HG03457 (cell line): ENCODE results near the gene KLK12.

Source experiments
- ATAC-seq: cut with Tn5 transposase; IDR thresholded peaks from one replicate; pipeline ENCODE4 v1.9.1; 2021; ENCODE audit warnings: moderate number of reproducible peaks; ENCODE audit not compliant: unreplicated experiment

Gene KLK12

GRCh38 chr19:51055866-51056265 is 21.1 kb upstream of the KLK12 start:
- ATAC-seq = no peak

DNA sequence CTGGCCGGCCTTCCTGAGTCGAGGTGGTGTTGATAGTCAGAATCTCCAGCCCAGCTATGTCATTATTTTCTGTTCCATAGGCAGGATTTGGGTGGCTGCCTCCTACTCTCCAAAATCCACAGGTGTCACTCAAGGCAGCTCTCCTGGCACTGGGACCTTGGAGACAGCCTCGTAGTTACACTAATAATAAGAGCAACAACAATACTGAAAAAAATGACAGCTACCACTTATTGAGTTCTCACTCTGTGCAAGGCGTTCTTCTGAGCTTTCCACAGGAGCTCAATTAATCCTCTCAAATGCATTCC is 12.2 kb upstream of the KLK12 start:
- ATAC-seq = no peak

GRCh38 chr19:51044327-51044726 is 9.5 kb upstream of the KLK12 start:
- ATAC-seq = no peak

- no peak for ATAC-seq
Observed at GRCh38 chr19:51043497-51043896, 8.7 kb upstream of the KLK12 start.

DNA sequence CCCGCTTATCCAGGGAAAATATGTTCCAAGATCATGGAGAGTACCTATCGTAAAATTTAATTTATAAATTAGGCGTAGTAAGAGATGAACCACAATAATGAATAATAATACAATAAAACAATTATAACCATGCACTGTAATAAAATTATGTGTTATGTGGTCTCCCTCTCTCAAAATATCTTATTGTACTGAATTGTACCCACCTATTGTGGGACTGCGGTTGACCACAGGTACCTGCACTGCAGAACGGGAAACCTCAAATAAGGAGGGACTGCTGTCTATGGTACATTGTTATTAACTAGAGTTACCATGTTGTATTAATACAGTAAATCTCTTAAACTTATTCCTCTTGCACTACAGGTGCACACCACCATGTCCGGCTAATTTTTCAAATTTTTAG is 5.3 kb upstream of the KLK12 start:
- ATAC-seq = no peak

DNA sequence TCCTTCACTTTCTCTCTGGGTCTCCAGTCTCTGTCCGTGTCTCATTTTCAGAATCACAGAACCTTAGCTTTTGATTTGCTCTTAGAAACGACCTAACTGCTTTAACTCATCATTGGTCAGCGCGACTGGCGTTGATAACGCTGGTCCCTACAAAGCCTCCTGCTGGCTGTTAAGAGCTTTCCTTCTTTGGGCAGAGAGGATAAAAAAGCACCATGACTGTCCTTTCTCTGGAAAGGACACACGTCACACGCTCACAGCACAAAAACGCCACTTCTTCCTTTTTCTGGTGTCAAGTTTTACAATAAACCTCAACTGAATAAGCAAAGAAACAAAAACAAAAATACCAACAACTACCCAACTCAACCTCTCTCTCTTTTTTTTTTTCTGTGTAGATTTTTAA is 1.7 kb upstream of the KLK12 start:
- ATAC-seq = no peak

GRCh38 chr19:51031880-51032225 is 2.9 kb downstream of the KLK12 start:
- no peak for ATAC-seq

DNA sequence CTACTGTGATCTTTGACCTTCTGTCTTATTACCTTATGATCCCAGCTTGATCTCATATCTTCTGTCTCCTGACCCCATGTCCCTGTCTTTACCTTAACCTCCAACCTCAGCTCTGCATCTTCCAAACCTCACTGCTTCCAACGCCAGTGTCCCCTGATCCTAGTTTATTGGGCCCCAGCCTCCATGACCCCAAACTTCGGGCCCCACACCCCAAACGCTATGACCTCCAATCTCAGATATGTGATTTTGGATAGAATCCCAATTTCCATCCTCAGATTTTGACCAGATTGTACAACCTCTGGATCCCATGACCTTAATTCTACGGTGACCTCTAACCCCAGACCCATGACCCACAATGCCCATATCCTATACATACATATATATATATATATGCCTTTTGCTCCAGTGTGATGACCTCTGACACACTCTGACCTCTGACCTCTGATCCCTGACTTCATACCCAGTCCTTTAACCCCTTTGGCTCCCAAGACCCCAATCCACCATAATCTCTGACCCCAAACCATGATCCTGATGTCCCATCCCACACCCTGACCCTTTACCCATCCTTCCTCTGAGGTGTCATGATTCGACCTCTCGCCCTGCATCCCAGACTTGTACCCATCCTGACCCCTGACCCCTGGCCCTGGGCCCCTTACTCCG is 3.5 kb downstream of the KLK12 start:
- ATAC-seq = no peak

GRCh38 chr19:51030631-51031030 is 4.2 kb downstream of the KLK12 start:
- ATAC-seq = no peak

- ATAC-seq = no peak
Observed at GRCh38 chr19:51029718-51030117, 5.1 kb downstream of the KLK12 start.

- no peak for ATAC-seq
Observed at GRCh38 chr19:51027873-51028272, 6.9 kb downstream of the KLK12 start.

DNA sequence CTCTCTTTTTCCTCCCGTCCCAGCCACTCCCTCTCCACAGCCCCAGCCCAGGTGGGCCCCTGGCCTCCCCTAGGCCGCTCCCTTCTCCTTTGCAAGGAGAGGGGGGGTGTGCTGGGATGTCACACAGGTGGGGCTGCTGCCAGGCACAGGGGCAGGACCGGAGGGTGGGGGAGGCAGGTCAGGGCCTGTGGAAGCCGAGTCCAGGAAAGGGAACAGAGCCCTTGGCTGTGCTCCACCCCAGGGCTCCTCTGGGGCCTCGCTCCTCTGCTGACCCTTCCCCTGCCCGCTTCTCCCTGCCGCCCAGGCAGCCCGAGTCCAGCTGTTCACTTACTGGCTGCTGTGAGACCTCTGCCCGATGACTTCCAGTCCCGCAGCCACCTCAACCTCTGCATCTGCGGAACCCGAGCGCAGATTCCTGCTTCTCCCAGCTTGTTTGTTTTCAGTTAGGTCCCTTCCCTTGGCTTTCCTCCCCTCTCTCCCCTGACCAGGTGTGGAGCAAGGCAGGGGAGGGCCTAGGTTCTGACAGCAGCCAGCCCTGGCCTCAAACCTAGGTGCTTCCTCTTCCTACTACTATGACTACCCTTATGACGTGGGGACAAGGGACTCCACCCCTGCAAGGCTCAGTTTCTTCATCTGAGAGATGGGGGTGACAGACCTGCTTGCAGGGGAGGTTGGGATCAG is 7.5 kb downstream of the KLK12 start:
- ATAC-seq = no peak

DNA sequence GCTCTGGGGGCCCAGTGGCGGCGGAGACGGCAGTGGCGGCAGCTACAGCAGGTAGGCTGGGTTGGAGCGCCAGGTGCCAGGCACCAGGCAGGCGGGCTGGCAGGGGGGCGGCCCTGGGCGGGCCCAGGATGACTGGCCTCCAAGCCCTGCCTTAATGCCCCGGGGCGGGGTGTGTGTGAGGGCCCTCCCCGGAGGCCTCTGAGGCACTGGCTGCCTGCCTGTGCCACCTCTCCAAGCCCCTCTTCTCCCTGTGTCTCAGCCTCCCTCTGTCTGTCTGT is 8.3 kb downstream of the KLK12 start, which contains the start of gene KLK11:
TSS of gene KLK11 (minus strand) at position 63 of the 278 bp plus-strand sequence. CDS start 985 bp downstream, outside the sequence.
- ATAC-seq = no peak

DNA sequence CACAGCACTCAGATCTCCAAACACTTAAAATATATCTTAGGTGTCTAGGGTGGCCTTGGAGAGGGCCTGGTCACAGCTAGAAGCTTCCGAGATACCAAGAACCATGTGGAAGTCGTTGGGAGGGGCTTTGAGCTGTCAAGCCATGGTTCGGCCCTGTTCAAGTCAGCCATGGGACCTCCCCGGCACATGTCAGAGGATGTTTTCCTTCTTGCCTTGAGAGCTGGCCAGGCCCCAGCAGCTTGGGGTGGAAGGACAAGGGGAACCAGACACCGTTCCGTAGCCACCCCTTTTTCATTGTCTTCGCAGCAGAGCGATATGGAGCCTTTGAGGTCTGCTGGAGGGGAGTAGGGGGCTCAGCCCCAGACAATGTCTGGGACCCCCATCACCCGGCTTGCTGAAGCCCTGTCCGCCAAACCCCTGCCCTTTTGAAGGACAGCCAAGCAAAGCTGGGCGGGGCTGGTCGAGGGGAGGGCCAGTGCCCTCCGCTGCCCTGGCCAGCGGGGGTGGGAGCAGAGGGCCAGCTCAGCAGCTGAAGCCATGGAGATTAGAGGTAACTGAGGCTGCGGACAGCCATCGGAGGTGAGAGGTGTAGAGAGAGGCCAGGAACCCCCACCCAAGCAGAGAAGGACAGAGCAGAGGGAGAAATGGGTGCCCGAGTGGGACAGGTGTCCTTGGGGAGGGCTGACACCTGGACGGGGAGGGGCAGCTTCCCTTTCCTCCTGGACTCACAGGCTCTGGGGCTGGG is 8.8 kb downstream of the KLK12 start:
- ATAC-seq = no peak

- no peak for ATAC-seq
Observed at GRCh38 chr19:51025401-51025800, 9.4 kb downstream of the KLK12 start.

DNA sequence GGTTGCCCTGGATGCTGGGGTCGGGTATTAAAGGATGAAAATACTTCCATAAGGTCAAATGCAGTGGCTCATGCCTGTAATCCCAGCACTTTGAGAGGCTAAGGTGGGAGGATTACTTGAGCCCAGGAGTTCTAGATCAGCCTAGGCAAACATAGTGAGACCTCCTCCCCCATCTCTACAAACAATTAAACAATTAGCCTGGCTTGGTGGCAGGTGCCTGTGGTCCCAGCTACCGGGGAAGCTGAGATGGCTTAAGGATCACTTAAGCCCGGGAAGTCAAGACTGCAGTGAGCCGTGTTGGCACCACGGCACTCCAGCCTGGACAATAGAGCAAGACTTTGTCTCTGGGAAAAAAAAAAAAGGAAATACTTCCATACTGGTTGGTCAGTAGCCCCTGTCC is 9.9 kb downstream of the KLK12 start:
- ATAC-seq = no peak

- ATAC-seq = no peak
Observed at GRCh38 chr19:51023946-51024345, 10.9 kb downstream of the KLK12 start.

DNA sequence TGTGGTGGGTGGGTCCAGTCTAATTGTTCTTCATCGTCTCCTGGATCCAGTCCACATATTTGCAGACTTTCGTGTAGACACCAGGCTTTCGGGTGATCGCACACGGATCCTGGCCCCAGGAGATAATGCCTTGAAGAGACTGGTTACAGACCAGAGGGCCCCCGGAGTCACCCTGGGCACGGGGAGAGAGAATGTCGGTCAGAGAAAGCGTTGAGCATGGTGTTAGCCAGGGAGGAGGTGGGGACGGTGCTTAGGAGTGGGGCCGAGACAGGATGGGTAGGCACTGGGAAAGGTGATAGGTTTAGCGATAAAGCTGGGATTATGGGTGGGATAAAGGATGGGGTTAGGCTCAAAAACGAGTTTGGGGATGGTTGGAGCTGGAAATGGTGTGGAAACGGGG is 12.3 kb downstream of the KLK12 start:
- ATAC-seq = no peak

DNA sequence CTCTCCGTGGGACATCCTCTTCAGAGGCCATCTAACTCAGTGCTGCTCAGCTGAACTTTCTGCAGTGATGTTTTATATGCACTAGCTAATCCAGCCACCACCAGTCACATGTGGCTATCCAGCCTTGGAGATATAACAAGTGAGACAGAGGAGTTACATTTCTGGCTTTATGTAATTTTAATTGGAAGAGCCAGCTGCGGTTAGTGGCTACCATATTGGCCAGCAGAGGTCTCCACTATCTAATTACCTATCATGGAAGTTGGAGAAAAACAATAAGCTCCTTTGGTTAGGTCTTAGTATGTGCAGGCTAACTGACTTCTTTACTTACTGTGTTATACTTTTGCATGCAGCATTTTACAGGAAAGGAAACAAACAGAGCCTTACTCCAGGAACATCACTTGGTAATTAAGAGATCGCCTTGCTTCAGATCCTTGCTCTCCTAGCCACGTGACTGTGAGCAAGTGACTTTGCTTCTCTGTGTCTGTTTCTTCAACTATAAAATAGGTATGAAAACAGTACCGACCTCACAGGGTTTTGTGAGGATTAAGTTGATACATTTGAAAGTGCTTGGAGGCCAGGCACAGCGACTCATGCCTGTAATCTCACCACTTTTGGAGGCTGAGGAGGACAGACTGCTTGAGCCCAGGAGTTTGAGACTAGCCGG is 13.7 kb downstream of the KLK12 start:
- no peak for ATAC-seq

DNA sequence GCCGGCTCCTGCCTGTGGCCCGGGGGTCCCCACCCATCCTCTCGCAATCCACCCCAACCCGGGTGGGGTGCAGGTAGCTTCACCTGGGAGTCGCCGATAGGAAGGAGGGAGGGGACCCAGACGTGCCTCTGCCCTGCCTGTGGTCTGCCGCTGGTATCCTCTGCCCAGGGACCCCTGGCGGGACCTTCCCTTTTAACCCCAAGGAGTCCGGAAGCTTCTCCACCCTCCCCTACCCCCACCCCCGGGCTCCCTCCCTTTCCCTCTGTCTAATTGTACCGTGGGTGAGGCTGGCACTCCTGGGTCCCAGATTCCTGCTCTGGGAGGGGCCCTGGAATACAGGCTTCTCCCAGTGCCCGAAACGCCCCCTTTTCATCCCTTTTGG is 15.3 kb downstream of the KLK12 start, which contains the start of gene KLK10:
TSS of gene KLK10 (minus strand) at position 166 of the 382 bp plus-strand sequence. CDS start 579 bp downstream, outside the sequence.
- no peak for ATAC-seq

GRCh38 chr19:51018745-51019543 is 15.9 kb downstream of the KLK12 start:
- ATAC-seq = no peak
